WTC11 (cell line): Measurements from ENCODE around the gene PARM1. TPM values are rescaled to one million over a fixed set of nuclear protein-coding genes. Genes with fewer than 3 reads are reported as not detected.
"Not testable (repeated sequence)": the region's sequence is repeated elsewhere in the genome, so short reads cannot be mapped to it uniquely, and the experiment has no call there.

Source experiments
- ATAC-seq: fragments of 200-7000 bp; cut with Tn5 transposase; 2 replicates; pipeline ENCODE4 v1.10.0; 2021; ENCODE audit warnings: mild to moderate bottlenecking, moderate library complexity
- CTCF ChIA-PET: fragments of 300-600 bp; sonication (Branson Sonifier 250); formaldehyde crosslinking; loops from one replicate; lab custom pipeline; 2021; ENCODE audit warnings: antibody characterized with exemption; lab: Charles Lee
- POLR2A ChIA-PET: fragments of 350-600 bp; sonication (Branson Sonifier 250); formaldehyde crosslinking; loops from one replicate; lab custom pipeline; 2021; ENCODE audit warnings: antibody characterized with exemption; lab: Charles Lee
- DNase-seq: peaks from one replicate; pipeline ENCODE4 v3.0.0; 2021; ENCODE audit warnings: low spot score
- H3K27ac Mint-ChIP-seq: 2 replicates; pipeline ENCODE4 v1.8.0; 2021; ENCODE audit warnings: mixed read lengths
- H3K27me3 Mint-ChIP-seq: 2 replicates; pipeline ENCODE4 v1.8.0; 2021; ENCODE audit warnings: low read depth, mild to moderate bottlenecking, moderate library complexity, mixed read lengths
- H3K36me3 Mint-ChIP-seq: 2 replicates; pipeline ENCODE4 v1.8.0; 2021; ENCODE audit warnings: mixed read lengths
- H3K4me1 Mint-ChIP-seq: 2 replicates; pipeline ENCODE4 v1.8.0; 2022; ENCODE audit warnings: mixed read lengths
- H3K4me3 Mint-ChIP-seq: 2 replicates; pipeline ENCODE4 v1.8.0; 2021; ENCODE audit warnings: mild to moderate bottlenecking, moderate library complexity, mixed read lengths
- H3K9me3 Mint-ChIP-seq: 2 replicates; pipeline ENCODE4 v1.8.0; 2021; ENCODE audit warnings: mixed read lengths
- IRF2 ChIP-seq: sonication (generic); formaldehyde crosslinking; IDR thresholded peaks from 2 replicates; pipeline ENCODE4 v1.8.0; 2022; ENCODE audit warnings: low read depth, missing genetic modification reagents, borderline replicate concordance
- NR2C2 ChIP-seq: sonication (generic); formaldehyde crosslinking; IDR thresholded peaks from 2 replicates; pipeline ENCODE4 v1.8.0; 2022; ENCODE audit warnings: mild to moderate bottlenecking, missing genetic modification reagents
- SMAD3 ChIP-seq: sonication (generic); formaldehyde crosslinking; IDR thresholded peaks from 2 replicates; pipeline ENCODE4 v1.8.0; 2022; ENCODE audit warnings: missing genetic modification reagents, mild to moderate bottlenecking, borderline replicate concordance
- SP1 ChIP-seq: sonication (generic); formaldehyde crosslinking; conservative IDR thresholded peaks from 2 replicates; pipeline ENCODE4 v1.8.1; 2022; ENCODE audit warnings: missing genetic modification reagents
- TEAD1 ChIP-seq: sonication (generic); formaldehyde crosslinking; IDR thresholded peaks from 2 replicates; pipeline ENCODE4 v1.8.0; 2022; ENCODE audit warnings: mild to moderate bottlenecking, missing genetic modification reagents
- ZNF121 ChIP-seq: sonication (generic); formaldehyde crosslinking; IDR thresholded peaks from 2 replicates; pipeline ENCODE4 v1.8.0; 2023; ENCODE audit warnings: missing genetic modification reagents
- ZNF396 ChIP-seq: fragments of 250-450 bp; sonication (Bioruptor Pico); IDR thresholded peaks from 2 replicates; pipeline ENCODE4 v1.8.0; 2021; ENCODE audit warnings: mild to moderate bottlenecking, moderate library complexity, borderline replicate concordance
- total RNA-seq: library from RNA; stranded (reverse); gene quantifications from 3 replicates; pipeline ENCODE4 v1.2.3, GENCODE V29; 2021
- TF ChIP-seq, protein P1 (sequence below): fragments of 250-450 bp; sonication (Bioruptor Pico); IDR thresholded peaks from 2 replicates; pipeline ENCODE4 v1.9.0; 2021; ENCODE audit warnings: mild to moderate bottlenecking
- TF ChIP-seq, protein P2 (sequence below): sonication (generic); formaldehyde crosslinking; conservative IDR thresholded peaks from 2 replicates; pipeline ENCODE4 v1.8.1; 2023; ENCODE audit warnings: mild to moderate bottlenecking, low read depth, missing genetic modification reagents, moderate library complexity
- TF ChIP-seq, protein P3 (sequence below): sonication (generic); formaldehyde crosslinking; IDR thresholded peaks from 2 replicates; pipeline ENCODE4 v1.8.1; 2022; ENCODE audit warnings: missing genetic modification reagents, borderline replicate concordance
- TF ChIP-seq, protein P4 (sequence below): fragments of 250-450 bp; sonication (Bioruptor Pico); IDR thresholded peaks from 2 replicates; pipeline ENCODE4 v1.8.0; 2021; ENCODE audit warnings: mild to moderate bottlenecking
- TF ChIP-seq, protein P5 (sequence below): sonication (generic); formaldehyde crosslinking; IDR thresholded peaks from 2 replicates; pipeline ENCODE4 v1.8.1; 2022; ENCODE audit warnings: low read depth, missing genetic modification reagents, borderline replicate concordance
- TF ChIP-seq, protein P6 (sequence below): sonication (generic); formaldehyde crosslinking; IDR thresholded peaks from 2 replicates; pipeline ENCODE4 v1.8.0; 2022; ENCODE audit warnings: missing genetic modification reagents

PARM1 gene
- total RNA-seq, 1 experiment from 2014 or later, result 6.3 TPM

DNA sequence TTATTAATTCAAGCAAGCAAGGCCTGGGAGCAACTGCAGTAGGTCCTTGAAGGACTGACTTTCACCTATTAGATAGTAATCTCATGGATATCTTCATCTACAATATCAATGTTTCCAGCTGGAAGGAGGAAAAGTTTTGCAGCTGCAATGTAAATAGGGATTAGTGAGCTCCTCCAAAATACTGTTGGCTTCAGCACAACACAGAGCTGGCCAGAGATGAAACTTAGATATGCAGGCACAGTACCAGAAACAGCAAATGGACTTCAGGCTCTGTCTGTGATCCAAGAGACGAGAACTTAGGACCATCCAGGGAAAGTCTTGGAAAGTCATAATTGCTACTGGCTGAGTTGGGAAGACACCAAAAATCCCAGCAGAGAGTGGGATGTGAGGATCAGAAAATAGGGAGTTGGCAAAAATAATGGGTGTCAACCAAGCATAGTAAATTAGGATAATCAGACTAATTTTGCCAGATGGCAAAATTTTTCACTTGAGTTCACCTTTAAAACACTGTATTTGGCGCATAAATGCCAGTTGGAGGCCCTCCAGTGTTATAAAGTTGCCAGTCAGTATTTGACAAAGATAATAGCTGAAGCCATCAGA is 57.5 kb downstream of the PARM1 start (continued):
- TF ChIP-seq, protein P1, sequence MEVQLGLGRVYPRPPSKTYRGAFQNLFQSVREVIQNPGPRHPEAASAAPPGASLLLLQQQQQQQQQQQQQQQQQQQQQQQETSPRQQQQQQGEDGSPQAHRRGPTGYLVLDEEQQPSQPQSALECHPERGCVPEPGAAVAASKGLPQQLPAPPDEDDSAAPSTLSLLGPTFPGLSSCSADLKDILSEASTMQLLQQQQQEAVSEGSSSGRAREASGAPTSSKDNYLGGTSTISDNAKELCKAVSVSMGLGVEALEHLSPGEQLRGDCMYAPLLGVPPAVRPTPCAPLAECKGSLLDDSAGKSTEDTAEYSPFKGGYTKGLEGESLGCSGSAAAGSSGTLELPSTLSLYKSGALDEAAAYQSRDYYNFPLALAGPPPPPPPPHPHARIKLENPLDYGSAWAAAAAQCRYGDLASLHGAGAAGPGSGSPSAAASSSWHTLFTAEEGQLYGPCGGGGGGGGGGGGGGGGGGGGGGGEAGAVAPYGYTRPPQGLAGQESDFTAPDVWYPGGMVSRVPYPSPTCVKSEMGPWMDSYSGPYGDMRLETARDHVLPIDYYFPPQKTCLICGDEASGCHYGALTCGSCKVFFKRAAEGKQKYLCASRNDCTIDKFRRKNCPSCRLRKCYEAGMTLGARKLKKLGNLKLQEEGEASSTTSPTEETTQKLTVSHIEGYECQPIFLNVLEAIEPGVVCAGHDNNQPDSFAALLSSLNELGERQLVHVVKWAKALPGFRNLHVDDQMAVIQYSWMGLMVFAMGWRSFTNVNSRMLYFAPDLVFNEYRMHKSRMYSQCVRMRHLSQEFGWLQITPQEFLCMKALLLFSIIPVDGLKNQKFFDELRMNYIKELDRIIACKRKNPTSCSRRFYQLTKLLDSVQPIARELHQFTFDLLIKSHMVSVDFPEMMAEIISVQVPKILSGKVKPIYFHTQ (CRISPR knock-in tag), result no peak
- TF ChIP-seq, protein P2, sequence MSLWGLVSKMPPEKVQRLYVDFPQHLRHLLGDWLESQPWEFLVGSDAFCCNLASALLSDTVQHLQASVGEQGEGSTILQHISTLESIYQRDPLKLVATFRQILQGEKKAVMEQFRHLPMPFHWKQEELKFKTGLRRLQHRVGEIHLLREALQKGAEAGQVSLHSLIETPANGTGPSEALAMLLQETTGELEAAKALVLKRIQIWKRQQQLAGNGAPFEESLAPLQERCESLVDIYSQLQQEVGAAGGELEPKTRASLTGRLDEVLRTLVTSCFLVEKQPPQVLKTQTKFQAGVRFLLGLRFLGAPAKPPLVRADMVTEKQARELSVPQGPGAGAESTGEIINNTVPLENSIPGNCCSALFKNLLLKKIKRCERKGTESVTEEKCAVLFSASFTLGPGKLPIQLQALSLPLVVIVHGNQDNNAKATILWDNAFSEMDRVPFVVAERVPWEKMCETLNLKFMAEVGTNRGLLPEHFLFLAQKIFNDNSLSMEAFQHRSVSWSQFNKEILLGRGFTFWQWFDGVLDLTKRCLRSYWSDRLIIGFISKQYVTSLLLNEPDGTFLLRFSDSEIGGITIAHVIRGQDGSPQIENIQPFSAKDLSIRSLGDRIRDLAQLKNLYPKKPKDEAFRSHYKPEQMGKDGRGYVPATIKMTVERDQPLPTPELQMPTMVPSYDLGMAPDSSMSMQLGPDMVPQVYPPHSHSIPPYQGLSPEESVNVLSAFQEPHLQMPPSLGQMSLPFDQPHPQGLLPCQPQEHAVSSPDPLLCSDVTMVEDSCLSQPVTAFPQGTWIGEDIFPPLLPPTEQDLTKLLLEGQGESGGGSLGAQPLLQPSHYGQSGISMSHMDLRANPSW, result no peak
- TF ChIP-seq TEAD1 (CRISPR knock-in tag), result no peak
- no peak for TF ChIP-seq SP1 (CRISPR knock-in tag)
- TF ChIP-seq, protein P3, sequence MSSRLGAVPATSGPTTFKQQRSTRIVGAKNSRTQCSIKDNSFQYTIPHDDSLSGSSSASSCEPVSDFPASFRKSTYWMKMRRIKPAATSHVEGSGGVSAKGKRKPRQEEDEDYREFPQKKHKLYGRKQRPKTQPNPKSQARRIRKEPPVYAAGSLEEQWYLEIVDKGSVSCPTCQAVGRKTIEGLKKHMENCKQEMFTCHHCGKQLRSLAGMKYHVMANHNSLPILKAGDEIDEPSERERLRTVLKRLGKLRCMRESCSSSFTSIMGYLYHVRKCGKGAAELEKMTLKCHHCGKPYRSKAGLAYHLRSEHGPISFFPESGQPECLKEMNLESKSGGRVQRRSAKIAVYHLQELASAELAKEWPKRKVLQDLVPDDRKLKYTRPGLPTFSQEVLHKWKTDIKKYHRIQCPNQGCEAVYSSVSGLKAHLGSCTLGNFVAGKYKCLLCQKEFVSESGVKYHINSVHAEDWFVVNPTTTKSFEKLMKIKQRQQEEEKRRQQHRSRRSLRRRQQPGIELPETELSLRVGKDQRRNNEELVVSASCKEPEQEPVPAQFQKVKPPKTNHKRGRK (CRISPR knock-in tag), result no peak
- TF ChIP-seq NR2C2, result no peak
- TF ChIP-seq, protein P4, sequence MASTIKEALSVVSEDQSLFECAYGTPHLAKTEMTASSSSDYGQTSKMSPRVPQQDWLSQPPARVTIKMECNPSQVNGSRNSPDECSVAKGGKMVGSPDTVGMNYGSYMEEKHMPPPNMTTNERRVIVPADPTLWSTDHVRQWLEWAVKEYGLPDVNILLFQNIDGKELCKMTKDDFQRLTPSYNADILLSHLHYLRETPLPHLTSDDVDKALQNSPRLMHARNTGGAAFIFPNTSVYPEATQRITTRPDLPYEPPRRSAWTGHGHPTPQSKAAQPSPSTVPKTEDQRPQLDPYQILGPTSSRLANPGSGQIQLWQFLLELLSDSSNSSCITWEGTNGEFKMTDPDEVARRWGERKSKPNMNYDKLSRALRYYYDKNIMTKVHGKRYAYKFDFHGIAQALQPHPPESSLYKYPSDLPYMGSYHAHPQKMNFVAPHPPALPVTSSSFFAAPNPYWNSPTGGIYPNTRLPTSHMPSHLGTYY (CRISPR knock-in tag), result no peak
- TF ChIP-seq ZNF121 (CRISPR knock-in tag), result no peak
- TF ChIP-seq, protein P5, sequence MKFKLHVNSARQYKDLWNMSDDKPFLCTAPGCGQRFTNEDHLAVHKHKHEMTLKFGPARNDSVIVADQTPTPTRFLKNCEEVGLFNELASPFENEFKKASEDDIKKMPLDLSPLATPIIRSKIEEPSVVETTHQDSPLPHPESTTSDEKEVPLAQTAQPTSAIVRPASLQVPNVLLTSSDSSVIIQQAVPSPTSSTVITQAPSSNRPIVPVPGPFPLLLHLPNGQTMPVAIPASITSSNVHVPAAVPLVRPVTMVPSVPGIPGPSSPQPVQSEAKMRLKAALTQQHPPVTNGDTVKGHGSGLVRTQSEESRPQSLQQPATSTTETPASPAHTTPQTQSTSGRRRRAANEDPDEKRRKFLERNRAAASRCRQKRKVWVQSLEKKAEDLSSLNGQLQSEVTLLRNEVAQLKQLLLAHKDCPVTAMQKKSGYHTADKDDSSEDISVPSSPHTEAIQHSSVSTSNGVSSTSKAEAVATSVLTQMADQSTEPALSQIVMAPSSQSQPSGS (CRISPR knock-in tag), result no peak
- TF ChIP-seq, protein P6, sequence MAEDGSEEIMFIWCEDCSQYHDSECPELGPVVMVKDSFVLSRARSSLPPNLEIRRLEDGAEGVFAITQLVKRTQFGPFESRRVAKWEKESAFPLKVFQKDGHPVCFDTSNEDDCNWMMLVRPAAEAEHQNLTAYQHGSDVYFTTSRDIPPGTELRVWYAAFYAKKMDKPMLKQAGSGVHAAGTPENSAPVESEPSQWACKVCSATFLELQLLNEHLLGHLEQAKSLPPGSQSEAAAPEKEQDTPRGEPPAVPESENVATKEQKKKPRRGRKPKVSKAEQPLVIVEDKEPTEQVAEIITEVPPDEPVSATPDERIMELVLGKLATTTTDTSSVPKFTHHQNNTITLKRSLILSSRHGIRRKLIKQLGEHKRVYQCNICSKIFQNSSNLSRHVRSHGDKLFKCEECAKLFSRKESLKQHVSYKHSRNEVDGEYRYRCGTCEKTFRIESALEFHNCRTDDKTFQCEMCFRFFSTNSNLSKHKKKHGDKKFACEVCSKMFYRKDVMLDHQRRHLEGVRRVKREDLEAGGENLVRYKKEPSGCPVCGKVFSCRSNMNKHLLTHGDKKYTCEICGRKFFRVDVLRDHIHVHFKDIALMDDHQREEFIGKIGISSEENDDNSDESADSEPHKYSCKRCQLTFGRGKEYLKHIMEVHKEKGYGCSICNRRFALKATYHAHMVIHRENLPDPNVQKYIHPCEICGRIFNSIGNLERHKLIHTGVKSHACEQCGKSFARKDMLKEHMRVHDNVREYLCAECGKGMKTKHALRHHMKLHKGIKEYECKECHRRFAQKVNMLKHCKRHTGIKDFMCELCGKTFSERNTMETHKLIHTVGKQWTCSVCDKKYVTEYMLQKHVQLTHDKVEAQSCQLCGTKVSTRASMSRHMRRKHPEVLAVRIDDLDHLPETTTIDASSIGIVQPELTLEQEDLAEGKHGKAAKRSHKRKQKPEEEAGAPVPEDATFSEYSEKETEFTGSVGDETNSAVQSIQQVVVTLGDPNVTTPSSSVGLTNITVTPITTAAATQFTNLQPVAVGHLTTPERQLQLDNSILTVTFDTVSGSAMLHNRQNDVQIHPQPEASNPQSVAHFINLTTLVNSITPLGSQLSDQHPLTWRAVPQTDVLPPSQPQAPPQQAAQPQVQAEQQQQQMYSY (CRISPR knock-in tag), result no peak
- no peak for TF ChIP-seq IRF2 (CRISPR knock-in tag)
- no peak for TF ChIP-seq SMAD3 (CRISPR knock-in tag)
- no peak for TF ChIP-seq ZNF396 (CRISPR knock-in tag)

DNA sequence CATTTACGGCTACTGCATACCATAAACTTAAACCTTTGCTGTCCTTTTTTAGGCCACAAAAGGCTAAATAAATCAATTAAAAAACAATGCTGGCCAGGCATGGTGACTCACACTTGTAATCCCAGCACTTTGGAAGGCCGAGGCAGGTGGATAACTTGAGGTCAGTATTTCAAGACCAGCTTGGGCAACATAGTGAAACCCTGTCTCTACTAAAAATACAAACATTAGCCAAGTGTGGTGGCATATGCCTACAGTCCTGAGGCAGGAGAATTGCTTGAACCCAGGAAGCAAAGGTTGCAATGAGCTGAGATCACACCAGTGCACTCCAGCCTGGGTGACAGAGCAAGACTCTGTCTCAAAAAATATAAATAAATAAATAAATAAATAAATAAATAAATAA is 61.5 kb downstream of the PARM1 start:
- POLR2A ChIA-PET, DNase-seq, H3K4me1 Mint-ChIP-seq, H3K36me3 Mint-ChIP-seq, ATAC-seq, H3K4me3 Mint-ChIP-seq, H3K27me3 Mint-ChIP-seq, H3K27ac Mint-ChIP-seq, CTCF ChIA-PET: not testable (repeated sequence)
- peaks cover 11% of the 10 kb centered on the region; the same call in 1 of the 2 replicates for H3K9me3 Mint-ChIP-seq
